Stimulated activated CD4-positive, alpha-beta T cell treated with anti-CD3 and anti-CD28 coated beads, Interleukin-12 subunit alpha, Interleukin-12 subunit beta, amount 100 ng/mL, for 24 hours (primary cell): ENCODE data around the gene XYLB.

Experiments
- DNase-seq, 2 experiments: peaks; one replicate each; pipeline ENCODE4 v3.0.0-alpha.2; 2020; ENCODE audit warnings: low read depth in 2 of 2

XYLB gene

DNA sequence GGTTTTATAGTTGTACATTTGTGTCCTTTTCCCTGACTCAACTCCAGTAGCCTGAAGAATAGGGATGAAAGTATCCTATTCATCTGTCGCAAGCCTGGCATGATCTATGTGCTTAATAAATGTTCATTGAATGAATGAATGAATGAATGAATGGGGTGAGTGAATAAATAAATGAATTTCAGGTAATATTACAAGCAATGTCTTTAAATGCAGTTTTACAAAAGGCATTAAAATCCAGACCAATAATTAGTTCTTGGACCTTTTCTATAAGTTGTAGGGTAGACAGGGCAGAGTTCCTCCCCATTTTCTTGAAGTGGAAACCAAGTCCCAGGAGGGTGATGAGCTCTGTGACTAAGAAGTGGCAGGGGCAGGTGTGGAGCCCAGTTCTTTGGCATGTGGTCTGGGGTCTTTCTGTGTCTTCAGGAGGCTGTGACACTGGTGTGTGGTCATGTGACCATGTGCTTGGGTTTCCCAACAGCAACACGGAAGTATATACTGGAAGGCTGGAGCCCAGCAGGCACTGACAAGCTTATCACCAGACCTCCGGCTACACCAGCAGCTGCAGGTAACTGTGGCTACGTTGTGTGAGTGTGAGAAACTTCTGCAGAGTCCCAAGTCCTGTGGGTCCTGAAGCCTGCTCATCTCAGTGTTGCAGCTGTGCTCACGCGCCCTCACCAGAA, 18.3 kb downstream of the XYLB start:
- DNase-seq, result no peak

DNA sequence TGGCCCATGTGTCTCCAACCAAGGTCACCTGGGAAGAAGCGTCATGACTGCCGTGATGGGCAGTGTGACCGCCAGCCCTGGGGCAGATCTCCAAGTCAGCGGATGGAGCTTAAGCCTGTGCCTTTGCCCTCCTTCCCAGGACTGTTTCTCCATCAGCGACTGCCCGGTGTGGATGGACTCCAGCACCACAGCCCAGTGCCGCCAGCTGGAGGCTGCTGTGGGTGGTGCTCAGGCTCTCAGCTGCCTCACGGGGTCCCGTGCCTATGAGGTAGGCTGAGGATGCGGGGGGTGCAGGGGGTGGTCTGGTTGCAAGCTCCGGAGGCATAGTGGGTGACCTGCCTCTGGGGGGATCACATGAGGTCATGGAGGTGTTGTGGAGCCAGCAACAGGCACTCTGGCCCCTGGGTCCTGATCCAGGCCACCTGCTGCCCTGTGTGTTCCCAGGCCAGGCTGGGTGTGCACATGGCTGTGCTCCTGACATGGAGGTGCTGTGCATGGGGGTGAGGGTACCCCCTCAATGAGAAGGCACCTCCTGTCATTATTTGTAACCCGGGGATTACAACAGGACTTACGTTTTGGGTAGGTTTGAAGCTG, 19.0 kb downstream of the XYLB start:
- no peak for DNase-seq

DNA sequence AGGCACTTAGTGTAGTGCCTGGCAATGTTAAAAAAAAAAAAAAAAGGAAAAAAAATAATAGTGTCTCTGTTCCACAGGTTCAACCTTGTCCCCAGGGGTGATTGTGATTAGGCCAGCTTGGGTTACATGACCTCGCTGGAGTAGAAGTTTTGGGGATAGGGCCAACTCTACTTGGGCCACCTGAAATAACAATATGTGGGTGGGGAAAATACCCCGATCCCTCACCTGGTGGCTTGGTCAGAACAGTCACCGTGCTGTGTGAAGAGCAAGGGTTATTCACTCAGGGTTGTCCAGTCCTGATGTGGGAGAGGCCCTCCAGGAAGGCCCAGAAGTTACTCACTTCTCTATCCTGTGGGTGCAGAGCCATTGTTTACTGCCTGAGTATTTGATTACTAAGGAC, 19.5 kb downstream of the XYLB start:
- no peak for DNase-seq

DNA sequence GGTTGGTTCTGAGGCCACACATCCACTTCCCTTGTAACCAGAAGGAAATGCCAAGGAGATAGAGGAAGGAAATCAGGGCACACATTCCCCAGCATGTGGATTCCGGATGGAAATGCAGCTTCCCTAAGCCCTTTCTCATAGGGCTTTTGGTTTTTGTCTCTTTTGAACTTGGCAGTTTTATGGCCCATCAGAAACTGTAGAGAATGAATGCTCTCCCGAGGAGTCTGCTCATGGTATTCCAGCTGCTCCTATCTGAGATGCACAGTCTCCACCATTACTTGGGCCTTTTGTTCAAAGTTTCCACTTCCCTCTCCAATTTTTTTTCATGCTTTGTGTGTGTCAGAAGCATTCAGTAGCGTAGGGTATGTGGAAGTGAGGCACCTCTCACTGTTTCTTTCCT, 21.2 kb downstream of the XYLB start:
- DNase-seq, result no peak

DNA sequence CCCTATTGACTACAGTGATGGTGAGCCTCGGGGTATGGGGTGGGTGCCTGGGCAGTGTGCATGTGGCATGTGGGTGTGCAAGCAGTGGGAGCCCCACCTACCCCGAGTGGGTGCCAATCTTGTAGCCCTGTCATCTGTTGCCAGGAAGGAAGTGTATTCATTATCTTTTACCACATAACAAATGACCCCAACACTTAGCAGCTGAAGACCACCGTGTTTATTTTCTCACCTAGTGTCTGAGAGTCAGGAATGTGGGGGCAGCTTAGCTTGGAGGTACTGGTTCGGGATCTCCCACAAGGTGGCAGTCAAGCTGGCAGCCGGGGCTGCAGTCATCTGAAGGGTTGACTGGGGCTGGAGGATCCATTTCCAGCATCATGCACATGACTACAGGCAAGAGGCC, 21.7 kb downstream of the XYLB start:
- DNase-seq, result no peak

DNA sequence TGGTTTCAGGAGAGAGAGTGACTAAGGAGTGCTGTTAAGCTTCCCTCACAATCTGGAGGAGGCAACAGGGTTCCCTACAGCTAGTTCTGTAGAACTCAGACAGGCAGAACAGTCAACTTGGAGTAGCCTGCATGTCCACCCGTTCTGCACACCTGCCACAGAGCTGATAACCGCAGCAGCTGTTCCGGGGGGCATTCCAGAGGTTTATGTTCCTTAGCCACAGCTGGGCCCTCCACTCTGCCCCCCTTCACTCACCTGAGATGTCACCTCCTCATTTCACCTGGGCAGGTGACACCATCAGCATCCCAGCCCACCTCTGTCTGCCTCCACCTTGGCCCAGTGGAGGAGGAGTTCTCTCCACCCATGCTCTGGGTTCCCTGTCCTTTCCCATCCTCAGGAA, 22.6 kb downstream of the XYLB start:
- no peak for DNase-seq

DNA sequence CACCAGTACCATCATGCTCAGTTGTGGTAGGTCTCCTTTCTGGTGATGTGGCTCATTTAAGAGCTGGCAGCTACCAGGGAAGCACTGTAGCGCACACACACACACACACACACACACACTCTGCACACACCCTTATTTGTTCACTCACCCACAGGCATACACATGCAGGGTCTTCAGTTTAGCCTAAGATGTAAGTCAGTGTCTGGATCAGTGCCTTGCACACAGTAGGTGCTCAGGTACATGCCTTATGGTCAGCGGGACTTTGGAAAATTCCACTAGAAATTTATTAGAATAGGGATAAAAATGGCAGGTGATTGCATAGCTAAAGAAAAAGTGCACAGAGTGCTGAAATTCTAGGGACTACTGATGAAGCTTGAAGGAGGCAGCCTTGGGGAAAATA, 23.6 kb downstream of the XYLB start:
- no peak for DNase-seq

DNA sequence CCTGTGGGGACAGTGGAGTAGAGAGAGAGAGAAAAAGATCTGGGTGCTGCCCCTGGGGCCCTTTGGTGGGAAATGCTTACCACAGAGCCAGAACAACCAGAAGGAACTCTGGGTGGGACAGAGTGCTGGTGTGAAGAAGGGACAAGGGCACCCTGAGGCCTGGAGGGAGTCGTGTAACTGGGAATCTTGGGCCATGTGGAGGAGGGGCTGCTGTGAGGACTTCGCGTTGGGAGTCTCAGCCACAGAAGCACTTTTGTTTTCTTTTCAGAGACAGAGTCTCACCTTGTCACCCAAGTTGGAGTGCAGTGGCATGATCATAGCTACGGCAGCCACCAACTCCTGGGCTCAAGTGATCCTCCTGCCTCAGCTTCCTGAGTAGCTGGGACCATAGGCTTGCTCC, 24.3 kb downstream of the XYLB start:
- DNase-seq, result no peak

DNA sequence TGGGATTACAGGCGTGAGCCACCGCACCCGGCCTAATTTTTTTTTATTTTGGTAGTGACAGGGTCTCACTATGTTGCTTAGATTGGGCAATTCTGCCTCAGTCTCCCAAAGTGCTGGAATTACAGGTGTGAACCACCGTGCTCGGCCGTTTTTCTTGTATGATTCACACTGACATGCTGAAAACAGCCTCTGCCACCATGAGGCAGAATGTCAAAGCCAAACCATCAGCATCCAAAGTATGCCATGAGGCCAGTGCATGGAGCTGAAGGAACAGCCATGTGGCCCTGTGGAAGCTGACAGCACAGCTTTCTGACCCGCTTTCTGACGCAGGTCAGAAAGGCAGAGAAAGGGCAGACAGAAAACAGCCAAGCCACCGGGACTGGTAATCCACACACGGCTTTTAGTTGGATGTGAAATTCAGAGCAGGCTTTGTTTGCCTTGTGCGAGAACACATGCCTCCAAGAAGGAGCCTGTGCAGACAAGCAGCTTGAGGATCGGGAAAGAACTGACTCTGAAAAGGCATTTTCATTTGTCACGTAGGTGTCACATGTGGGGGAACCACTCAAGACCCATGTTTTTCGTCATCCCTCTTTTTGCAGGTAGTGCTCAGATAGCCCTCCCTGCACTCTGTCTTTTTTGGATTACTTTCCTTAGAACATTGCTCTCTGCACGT, 25.1 kb downstream of the XYLB start:
- DNase-seq, result no peak

DNA sequence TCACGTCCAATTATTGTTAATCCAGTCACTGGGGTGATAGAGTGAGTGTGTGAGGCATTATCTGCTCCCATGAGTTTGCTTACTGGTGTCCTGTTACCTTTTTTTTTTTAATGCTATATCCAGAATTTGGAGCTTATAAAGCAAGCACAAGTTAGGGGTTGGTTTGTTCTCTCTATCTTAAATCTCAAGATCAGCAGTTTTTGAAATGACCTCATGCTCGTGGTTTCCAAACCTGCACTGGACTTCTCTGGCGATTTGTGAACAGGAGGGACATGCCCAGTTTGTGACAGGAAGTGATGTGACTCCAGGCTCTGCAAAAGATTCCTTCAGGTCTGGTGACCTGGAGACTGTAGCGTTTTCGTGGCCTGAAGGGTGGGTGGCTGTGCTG, 25.6 kb downstream of the XYLB start:
- DNase-seq, result no peak

DNA sequence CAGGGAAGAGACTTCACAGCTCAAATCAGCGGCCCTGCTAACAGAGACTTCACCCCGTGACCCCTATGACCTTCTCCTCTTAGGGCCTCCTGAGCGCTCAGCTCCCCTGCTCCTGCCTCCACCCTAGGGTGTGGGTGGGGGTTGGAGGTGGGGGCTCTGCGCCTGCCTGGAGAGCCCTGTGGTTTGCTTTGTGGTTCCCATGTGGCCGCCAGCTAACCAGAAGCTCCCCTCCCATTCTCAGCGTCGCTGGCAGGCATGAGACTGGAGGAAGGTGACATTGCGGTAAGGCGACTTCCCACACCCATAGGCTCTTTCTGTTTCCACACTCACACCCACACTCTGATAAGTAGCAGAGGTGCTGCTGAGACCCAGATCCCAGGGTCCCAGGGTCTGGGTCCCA, 27.6 kb downstream of the XYLB start:
- peak in 1 of 2 experiments; percentile 42 for DNase-seq

DNA sequence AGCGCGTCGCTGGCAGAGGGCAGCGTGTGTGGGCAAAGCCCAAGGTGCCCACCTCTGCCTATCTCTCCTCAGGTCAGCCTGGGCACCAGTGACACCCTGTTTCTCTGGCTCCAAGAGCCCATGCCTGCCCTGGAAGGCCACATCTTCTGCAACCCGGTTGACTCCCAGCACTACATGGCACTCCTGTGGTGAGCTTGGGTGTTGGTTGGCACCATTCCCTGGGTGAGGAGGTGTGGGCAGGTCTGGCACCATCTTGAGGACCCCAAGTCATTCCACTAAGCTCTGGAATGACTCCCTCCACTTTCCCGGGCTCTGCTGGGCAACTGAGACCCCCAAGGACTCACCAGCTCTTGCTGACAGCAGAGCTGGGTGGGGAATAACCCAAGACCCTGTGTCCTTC, 28.5 kb downstream of the XYLB start:
- DNase-seq, result no peak

DNA sequence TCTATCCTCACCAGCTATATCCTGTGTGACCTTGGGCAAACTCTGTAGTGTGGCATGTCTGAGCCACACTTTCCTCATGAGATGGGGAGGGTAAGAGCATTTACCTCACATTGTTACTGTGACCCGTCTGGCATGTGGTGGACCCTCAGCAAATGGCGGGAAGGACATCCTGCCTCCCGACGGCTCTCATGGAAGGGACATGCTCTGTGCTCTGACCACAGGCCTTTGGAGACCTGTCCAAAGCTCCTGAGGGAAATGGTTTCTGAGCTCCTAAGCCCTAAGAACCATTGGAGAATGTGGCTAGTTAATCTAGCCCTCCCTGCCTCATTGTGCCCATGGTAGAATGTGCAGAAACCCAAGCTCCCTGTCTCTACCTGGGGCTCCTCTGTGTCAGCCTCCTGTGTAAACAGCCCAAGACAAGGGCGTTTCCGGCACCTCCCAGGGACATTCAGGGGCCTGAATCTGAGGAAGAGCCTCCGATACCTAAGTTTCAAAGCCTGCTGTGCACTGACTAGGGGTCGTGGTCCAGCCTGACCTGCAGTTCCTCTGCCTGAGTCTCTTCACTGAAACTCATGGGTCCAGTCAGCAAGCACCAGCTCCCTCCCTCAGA, 29.0 kb downstream of the XYLB start:
- DNase-seq, result no peak

DNA sequence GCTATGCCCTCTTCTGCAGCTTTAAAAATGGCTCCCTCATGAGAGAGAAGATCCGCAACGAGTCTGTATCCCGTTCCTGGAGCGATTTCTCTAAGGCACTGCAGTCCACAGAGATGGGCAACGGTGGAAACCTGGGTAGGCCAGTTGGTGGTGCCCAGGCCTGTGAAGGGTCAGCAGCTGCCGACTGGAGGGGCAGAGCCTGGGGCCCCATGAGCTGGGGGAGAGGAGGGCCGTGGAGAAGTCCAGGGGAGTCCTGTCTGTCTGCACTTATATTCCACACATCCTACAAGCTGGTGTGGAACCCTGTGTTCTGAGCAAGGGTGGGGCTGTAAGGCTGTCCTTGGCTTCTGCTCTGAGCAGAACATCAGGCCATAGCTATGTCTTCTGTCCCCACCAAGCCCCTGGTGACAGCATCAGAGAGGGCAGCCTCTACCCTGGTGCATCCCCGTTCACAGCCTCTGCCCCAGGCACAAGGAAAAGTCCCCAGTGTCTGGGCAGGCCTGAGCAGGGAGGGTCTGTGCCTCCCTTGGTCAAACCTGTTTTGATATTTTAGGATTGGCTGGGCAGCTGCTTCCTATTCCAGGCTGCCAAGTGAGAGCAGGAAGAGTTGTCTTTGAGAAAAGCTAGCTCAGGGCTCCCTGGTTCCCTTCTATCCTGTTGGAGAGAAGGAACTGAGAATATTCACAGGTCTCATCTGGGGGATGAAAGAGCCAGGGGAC, 29.7 kb downstream of the XYLB start:
- DNase-seq, result no peak

DNA sequence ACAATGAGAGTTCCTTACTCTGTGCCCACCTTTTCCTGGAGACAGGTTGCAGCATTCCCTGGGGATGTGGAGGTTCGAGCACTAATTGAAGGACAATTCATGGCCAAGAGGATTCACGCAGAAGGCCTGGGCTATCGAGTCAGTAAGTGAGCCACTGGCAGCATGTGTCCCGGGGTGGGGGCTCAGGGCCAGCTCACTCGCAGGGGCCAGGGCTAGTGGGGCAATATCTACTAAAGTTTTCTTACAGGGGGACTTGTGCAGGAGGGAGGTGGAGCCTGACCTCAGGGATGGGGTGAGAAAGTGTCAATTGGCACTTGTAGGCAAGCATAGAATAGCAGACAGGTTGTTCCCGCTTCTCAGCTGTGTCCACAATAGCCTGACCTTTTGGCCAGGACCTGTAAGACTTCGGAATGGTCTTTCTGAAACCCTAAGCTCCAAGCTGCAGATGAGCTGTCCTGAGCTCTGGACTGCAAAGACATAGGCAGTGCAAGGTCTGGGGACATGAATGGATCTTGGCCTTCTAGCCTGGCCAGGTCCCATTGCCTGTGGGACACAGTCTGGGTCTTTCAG, 32.7 kb downstream of the XYLB start:
- DNase-seq, result no peak

DNA sequence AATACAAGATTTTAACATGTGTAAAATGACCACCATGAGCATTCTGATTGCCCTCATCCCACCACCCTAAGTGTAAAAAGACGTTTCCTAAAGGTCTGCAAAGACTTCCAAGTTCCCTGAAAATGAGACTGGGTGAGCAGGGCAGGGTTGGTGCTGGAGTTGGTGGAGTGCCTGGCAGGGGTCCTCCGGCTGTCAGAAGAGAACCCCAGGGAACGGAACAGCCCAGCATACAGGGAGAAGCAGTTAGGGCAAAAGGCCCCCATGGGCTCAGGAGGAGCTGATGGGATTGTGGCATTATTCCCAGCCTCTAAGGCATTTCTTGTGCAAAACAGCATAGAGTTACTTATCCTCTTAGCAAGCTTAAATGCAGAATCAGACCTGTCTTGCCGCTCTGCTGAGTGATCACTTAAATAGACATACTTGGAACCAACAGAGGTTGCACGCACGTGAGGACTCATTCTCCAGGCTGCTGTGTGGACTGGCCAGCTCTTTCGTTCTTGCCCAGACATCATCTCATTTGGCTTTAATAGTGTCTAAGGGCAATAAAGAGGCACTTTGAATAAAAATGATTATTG, 36.0 kb downstream of the XYLB start:
- DNase-seq, result no peak

DNA sequence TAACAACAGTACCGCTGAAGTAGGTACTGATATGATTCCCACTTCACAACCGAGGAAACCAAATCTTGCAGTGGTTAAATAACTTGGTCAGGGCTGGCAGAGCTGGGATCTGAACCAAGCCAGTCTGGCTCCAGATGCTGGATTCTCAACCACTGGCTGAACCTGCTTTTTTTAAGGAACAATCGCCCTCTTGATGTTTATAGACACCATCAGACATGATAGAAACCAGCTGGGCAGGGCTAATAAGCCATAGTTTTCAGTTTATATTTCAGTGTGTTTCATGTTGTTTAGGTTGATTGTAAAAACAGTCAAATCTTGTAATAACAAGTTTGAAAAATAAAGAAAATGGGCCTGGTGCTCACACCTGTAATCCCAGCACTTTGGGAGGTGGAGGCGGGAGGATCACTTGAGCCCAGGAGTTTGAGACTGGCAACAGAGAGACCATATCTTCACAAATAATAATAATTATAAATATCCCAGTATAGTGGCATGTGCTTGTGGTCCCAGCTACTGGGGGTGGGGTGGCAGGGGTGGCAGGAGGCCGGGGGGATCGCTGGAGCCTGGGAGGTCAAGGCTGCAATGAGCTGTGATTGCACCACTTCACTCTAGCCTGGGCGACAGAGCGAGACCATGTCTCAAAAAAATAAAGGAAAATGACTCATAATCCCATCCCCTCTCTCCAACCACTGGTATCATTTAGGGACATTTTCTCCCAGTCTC, 36.7 kb downstream of the XYLB start:
- no peak for DNase-seq

DNA sequence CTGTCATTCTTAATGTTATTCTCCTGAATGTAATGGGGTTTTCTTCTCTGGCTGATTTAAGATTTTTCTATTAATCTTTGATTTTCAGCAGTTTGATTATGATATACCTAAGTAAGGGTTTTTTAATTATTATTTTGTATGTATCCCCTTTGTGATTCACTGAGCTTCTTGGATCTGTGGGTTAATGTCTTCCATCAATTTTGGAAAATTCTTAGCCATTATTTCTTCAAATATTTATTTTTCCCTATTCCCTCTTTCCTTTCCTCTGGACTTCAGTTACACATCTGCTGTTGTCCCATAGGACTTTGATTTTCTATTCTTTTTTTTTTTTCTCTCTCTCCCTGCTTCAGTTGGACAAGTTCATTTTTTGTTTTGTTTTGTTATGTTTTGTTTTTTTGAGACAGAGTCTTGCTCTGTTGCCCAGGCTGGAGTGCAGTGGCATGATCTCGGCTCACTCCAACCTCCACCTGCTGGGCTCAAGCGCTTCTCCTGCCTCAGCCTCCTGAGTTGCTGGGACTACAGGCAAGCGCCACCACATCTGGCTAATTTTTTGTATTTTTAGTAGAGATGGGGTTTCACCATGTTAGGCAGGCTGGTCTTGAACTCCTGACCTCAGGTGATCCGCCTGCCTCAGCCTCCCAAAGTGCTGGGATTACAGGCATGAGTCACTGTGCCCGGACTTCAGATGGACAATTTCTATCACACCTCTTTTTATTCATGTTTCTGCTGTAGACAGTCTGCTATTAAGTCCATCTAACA, 40.6 kb downstream of the XYLB start:
- no peak for DNase-seq

DNA sequence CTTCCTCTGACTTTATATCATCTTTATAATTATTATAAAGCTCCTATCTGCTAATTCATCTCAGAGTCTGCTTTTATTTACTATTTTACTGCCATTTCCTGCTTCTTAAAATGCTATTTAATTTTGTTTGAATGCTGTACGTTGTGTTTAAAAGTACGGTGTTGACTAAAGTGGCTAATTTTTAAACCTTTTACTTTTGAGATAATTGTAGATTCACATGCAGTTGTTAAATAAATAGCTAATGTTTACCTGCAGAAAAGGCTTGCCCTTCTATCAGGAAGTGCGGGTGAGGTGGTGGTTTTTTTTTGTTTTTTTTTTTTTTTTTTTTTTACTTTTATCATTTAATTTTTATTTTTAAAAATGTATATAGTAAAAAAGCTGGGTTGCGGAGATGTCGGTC, 41.3 kb downstream of the XYLB start:
- no peak for DNase-seq

DNA sequence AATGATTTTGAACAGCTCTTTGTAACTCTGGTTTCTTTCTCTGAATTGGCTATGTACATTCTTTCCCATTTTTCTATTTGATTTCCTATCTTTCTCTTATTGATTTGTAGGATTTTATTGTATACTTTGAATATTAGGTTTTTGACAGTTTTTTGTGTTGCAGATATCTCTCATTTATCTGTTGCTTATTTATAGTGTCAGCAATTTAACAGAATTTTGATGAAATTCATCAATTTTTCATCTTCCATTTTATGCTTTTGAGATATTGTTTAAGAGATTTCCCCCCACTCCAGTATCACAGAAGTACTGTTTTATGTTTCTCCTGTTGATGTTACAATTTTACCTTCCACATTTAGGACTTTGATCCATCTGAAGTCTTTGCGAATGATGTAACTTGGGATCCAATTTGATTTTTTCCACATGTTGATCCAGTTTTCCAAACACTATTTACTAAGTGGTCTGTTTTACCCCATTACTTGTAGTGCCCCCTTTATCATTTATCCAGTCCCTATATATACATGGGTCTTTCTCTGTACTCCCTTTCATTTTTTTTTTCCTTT, 46.1 kb downstream of the XYLB start:
- no peak for DNase-seq
